Right renal cortex interstitium (tissue), 3 donors: ENCODE results near the gene IFI27L1. TPM values are rescaled to one million over a fixed set of nuclear protein-coding genes. Genes with fewer than 3 reads are reported as not detected.

Experiments used
- DNase-seq, 3 donors: peaks; one replicate each; pipeline ENCODE4 v3.0.0-alpha.2; 2013; ENCODE audit warnings: low read depth in 3 of 3, low spot score in 2 of 3
- polyA plus RNA-seq, 3 donors: library from polyadenylated mRNA; unstranded; fragments of 120-200 nt; gene quantifications; one replicate each; pipeline ENCODE4 v1.2.1, GENCODE V29; 2013; ENCODE audit not compliant: insufficient read length in 3 of 3

IFI27L1 gene
- polyA plus RNA-seq, 3 donors: 21.7 to 25.4 (median 22.9) TPM

DNA sequence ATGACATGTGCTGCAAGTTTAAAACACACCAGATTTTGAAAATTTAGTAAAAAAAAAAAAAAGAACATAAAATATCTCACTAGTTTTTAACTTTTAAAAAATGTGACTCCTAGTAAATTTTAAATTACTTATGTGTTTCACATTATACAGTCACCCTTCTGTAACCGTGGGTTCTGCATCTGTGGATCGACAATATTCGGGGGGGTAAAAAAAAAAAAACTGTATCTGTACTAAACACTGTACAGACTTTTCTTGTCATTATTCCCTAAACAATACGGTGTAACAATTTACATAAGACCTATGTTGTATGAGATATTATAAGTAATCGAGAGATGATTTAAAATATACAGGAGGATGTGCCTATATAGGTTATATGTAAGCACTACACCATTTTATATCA is 3.3 kb upstream of the IFI27L1 start:
- no peak for DNase-seq

DNA sequence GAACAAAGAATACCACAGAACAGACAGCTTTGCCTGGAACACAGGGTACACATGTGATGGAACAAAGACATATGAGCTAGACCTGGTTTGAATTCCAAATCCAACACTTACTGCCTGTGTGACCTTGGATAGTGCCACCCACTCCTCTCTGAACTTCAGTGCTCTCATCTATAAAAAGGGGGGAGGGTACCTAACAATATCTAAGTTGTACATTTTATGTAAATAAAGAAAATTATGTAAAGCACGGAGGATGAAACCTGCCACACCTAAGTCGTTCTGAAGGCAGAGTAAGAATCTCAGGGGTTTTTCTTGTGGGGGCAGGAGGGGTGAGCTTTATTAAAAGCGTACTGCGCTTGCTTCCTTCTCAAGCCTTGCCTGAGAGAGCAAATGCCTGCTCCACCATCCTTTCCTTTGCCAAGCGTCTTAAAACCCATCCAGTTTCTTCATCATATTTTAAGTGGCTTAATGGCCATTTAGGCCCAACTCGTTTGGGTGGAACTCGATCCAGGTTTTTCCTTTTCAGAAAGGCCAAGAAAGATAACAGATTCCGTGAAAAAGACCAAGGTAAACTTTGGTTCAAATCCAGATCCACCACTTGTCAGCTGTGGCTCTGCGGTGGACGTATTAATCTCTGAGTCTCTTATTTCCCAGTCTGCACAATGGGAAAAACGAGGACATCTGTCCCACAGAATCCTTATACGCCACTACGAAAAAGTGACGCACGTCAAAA is 1.1 kb upstream of the IFI27L1 start:
- DNase-seq: peak in 1 of 3 donors; percentile 45

DNA sequence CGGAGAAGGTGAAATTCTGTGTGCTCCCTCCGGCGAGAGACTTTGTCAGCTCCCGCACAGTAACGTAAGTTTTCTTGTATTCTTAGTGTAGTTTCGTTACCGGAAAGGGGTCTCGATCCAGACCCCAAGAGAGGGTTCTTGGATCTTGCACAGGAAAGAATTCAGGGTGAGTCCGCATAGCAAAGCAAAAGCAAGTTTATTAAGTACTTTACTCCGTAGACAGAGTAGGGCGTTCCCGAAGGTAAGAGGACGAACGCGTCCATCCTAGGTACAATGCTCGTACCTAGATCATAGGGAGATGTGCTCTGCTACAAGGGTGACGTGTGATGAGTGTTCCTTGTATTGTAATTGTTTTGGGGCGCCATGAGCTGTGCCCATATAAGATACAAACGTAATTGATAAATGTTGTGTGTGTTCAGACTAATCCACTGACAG is 293 bp downstream of the IFI27L1 start:
- DNase-seq: no peak

- DNase-seq: no peak
Measured at GRCh38 chr14:94087891-94088290, 6.8 kb downstream of the IFI27L1 start.

GRCh38 chr14:94088516-94088915 is 7.4 kb downstream of the IFI27L1 start:
- DNase-seq: no peak

- no peak for DNase-seq
Measured at GRCh38 chr14:94089479-94089878, 8.4 kb downstream of the IFI27L1 start.

- no peak for DNase-seq
Measured at GRCh38 chr14:94093418-94093817, 12.3 kb downstream of the IFI27L1 start.

DNA sequence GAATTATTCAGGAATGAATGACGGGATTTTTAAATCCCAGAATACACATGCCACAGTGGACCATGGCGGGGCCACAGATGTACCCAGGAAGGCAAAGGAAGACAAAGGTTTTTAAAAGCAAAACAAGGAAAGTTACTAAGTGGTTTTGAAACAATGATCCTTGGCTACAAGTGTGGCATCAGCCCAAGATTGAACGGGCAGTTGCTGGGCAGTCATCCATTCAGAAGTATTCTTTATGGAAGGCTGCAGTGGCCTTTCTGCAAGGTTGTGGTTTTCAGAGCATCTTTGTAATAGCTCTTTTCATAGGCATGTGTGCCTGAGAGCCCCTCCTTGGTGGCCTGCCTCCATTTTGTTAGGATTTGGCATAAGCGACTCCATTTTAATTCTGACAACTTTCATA is 16.0 kb downstream of the IFI27L1 start:
- DNase-seq: no peak

GRCh38 chr14:94098326-94098992 is 17.3 kb downstream of the IFI27L1 start:
- DNase-seq: no peak

- no peak for DNase-seq
Measured at GRCh38 chr14:94099006-94099405, 17.9 kb downstream of the IFI27L1 start.

GRCh38 chr14:94100847-94101246 is 19.7 kb downstream of the IFI27L1 start:
- no peak for DNase-seq

GRCh38 chr14:94101748-94102147 is 20.6 kb downstream of the IFI27L1 start:
- DNase-seq: no peak

GRCh38 chr14:94102768-94103482 is 21.8 kb downstream of the IFI27L1 start:
- no peak for DNase-seq

GRCh38 chr14:94103554-94104150 is 22.5 kb downstream of the IFI27L1 start:
- DNase-seq: no peak

DNA sequence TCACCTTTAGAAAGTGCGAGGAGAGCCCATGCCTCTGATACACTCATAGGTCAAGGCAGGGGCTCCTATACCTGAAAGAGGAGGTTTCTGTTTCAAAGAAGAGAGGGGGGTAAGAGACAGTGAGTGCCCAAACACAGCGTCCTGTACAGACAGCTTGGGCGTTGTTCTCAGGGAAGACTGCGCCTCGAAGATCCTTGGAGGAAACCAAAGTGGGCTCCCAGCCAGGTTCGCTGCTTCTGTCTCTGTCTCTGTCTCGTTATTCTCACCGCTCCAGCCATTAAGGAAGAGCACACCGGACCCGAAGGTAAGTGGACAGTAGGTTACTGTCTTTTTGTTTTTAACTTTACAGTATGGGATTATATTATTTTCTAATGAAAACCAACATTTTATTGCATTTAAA is 23.6 kb downstream of the IFI27L1 start:
- no peak for DNase-seq

DNA sequence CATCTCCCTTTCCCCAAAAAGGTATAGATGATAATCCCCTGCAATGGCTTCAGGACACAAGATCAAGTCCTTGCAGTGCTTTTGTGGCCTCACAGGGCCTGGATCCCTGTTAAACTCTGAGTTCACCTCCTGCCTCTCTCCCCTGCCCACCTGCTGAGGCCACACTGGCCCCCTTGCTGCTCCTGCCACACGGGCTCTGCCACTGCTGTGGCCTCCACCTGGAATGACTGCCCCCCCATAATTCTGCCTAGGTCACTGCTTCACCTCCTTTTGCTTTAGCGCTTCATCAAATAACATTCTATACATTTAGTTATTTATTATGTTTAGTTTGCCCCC is 28.8 kb downstream of the IFI27L1 start:
- no peak for DNase-seq

GRCh38 chr14:94110552-94111181 is 29.6 kb downstream of the IFI27L1 start, which contains the start of gene IFI27:
IFI27 (plus strand) TSS chr14:94110736.
- no peak for DNase-seq

DNA sequence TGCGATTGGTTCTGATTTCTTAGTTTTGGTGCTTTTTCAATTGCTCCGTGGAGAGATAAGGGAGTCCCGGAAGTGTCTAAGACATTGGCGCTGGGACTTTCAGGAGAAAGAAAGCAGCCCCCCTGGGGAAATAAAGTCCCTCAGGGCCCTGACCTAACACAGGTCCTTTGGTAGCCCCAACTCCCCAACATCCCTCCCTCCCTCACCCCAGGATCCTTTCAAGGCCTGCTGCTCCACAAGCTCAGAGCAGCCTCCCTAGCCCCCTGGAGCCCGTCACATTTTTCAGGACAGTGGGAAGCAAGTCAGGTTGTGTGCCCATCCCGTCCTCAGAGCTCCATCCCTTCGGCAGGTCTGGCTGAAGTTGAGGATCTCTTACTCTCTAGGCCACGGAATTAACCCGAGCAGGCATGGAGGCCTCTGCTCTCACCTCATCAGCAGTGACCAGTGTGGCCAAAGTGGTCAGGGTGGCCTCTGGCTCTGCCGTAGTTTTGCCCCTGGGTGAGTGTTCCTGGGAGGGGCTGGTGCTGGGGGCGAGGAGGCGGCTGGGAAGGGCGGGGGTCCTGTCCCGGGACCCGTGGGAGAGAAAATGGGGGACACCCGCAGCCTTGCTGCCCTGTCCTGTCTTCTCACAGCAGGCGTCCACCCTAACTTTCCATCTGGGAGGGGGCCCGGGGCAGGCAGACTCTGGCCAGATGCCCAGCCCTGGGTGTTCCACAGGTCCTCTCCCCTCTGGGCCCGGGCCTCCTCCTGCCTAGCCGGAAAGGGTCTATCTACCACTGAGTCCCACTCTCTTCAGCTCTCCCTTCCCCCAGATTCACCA is 30.4 kb downstream of the IFI27L1 start:
- DNase-seq: no peak

GRCh38 chr14:94112513-94113063 is 31.5 kb downstream of the IFI27L1 start:
- no peak for DNase-seq

DNA sequence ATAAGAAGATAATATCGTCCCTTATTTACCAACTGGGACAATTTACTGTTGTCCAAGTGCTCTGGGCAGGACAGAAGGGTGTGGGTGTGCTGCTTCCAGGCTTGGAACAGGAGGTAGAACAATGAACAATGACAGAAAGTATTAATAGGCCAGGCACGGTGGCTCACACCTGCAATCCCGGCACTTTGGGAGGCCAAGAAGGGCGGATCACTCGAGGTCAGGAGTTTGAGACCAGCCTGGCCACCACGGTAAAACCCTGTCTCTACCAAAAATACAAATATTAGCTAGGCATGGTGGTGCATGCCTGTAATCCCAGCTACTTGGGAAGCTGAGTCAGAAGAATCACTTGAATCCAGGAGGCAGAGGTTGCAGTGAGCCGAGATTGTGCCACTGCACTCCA is 32.0 kb downstream of the IFI27L1 start:
- DNase-seq: no peak
